Activated naive CD4-positive, alpha-beta T cell treated with anti-CD3 and anti-CD28 coated beads, Interleukin-2, amount 50 U/mL, for 16 hours (primary cell): Measurements from ENCODE around the gene MRPL43.

Experiments used
- DNase-seq: peaks from one replicate; pipeline ENCODE4 v3.0.0-alpha.2; 2020

MRPL43 gene

GRCh38 chr10:101001659-101002035 lies 14.3 kb upstream of the MRPL43 start:
- no peak for DNase-seq

- no peak for DNase-seq
Measured at GRCh38 chr10:101000915-101001658, 13.8 kb upstream of the MRPL43 start.

- no peak for DNase-seq
Measured at GRCh38 chr10:101000127-101000914, 13.0 kb upstream of the MRPL43 start.

- DNase-seq, result no peak
Measured at GRCh38 chr10:100999742-101000126, 12.4 kb upstream of the MRPL43 start, which contains the start of gene LZTS2. Gene LZTS2, plus strand, starts transcription at chr10:100999808. Its CDS starts 2,731 bp downstream, at chr10:101002539.

- DNase-seq, result peak; percentile 83
Measured at GRCh38 chr10:100998991-100999741, 11.9 kb upstream of the MRPL43 start.

GRCh38 chr10:100998183-100998990 lies 11.1 kb upstream of the MRPL43 start:
- peak; percentile 73 for DNase-seq

- DNase-seq, result peak; percentile 75
Measured at GRCh38 chr10:100997360-100998182, 10.3 kb upstream of the MRPL43 start.

GRCh38 chr10:100996678-100997359 lies 9.5 kb upstream of the MRPL43 start:
- peak; percentile 50 for DNase-seq

GRCh38 chr10:100995181-100995580 lies 7.9 kb upstream of the MRPL43 start:
- DNase-seq, result no peak

GRCh38 chr10:100993986-100994708 lies 6.8 kb upstream of the MRPL43 start:
- no peak for DNase-seq

- DNase-seq, result no peak
Measured at GRCh38 chr10:100989088-100989487, 1.8 kb upstream of the MRPL43 start.

GRCh38 chr10:100988166-100988565 lies 869 bp upstream of the MRPL43 start:
- DNase-seq, result no peak

GRCh38 chr10:100987685-100988049 lies 370 bp upstream of the MRPL43 start:
- no peak for DNase-seq

GRCh38 chr10:100986623-100986951 lies 710 bp downstream of the MRPL43 start:
- DNase-seq, result no peak

- no peak for DNase-seq
Measured at GRCh38 chr10:100985336-100985735, 2.0 kb downstream of the MRPL43 start.

- DNase-seq, result no peak
Measured at GRCh38 chr10:100984672-100985177, 2.6 kb downstream of the MRPL43 start.

GRCh38 chr10:100983868-100984671 lies 3.2 kb downstream of the MRPL43 start:
- DNase-seq, result no peak

GRCh38 chr10:100982916-100983830 lies 4.1 kb downstream of the MRPL43 start:
- no peak for DNase-seq
